Measurements from ENCODE around the gene ADAMTSL3.

DNA sequence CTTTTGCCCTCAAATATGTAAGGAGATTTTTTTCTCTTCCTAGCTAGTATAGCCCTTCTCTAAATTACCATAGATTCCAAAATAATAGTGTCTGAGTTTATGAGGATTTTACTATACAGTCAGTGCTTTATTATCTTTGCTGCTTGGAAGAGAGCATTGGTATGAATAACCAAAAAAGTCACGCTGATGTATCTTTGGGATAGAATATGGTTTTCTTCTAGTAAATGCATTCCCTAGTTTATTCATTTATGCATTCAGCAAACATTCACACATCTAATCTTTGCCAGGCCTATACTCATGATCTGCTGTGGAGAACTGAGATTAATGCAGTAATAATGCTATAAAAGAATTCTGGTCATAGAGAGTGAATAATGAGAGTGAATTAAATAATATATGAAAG is 356.3 kb downstream of the ADAMTSL3 start:
- TF ChIP-seq, protein P1, sequence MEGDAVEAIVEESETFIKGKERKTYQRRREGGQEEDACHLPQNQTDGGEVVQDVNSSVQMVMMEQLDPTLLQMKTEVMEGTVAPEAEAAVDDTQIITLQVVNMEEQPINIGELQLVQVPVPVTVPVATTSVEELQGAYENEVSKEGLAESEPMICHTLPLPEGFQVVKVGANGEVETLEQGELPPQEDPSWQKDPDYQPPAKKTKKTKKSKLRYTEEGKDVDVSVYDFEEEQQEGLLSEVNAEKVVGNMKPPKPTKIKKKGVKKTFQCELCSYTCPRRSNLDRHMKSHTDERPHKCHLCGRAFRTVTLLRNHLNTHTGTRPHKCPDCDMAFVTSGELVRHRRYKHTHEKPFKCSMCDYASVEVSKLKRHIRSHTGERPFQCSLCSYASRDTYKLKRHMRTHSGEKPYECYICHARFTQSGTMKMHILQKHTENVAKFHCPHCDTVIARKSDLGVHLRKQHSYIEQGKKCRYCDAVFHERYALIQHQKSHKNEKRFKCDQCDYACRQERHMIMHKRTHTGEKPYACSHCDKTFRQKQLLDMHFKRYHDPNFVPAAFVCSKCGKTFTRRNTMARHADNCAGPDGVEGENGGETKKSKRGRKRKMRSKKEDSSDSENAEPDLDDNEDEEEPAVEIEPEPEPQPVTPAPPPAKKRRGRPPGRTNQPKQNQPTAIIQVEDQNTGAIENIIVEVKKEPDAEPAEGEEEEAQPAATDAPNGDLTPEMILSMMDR (IDR thresholded peaks at IDR 0.05): no peak
- no peak for TF ChIP-seq POLR2A (IDR thresholded peaks at IDR 0.05)
